Measurements from ENCODE around the gene DCAF4.
"Not testable (repeated sequence)": the region's sequence is repeated elsewhere in the genome, so short reads cannot be mapped to it uniquely, and the experiment has no call there.

DNA sequence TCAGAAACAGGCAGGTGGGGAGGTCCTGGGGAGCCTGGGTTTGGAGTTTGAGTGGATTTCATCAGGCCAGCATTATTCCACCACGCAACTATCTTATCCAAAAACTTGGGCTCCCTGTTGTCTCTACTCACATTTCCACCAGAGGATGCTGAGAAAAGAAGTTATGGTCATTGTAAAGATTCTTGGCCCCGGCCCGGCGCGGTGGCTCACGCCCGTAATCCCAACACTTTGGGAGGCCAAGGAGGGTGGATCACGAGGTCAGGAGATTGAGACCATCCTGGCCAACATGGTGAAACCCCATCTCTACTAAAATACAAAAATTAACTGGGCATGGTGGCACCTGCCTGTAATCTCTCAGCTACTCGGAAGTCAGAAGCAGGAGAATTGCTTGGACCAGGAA is 30.5 kb downstream of the DCAF4 start:
- TF ChIP-seq, protein P1, sequence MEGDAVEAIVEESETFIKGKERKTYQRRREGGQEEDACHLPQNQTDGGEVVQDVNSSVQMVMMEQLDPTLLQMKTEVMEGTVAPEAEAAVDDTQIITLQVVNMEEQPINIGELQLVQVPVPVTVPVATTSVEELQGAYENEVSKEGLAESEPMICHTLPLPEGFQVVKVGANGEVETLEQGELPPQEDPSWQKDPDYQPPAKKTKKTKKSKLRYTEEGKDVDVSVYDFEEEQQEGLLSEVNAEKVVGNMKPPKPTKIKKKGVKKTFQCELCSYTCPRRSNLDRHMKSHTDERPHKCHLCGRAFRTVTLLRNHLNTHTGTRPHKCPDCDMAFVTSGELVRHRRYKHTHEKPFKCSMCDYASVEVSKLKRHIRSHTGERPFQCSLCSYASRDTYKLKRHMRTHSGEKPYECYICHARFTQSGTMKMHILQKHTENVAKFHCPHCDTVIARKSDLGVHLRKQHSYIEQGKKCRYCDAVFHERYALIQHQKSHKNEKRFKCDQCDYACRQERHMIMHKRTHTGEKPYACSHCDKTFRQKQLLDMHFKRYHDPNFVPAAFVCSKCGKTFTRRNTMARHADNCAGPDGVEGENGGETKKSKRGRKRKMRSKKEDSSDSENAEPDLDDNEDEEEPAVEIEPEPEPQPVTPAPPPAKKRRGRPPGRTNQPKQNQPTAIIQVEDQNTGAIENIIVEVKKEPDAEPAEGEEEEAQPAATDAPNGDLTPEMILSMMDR (IDR thresholded peaks at IDR 0.05): not testable (repeated sequence)
- not testable (repeated sequence) for TF ChIP-seq POLR2A (IDR thresholded peaks at IDR 0.05)

Measured in thyroid gland (tissue), 4 donors.